ENCODE data around the gene PNRC2. TPM values are rescaled to one million over a fixed set of nuclear protein-coding genes. Genes with fewer than 3 reads are reported as not detected.
"Not testable (repeated sequence)": the region's sequence is repeated elsewhere in the genome, so short reads cannot be mapped to it uniquely, and the experiment has no call there.

PNRC2 gene
- total RNA-seq, 1 experiment from 2014 or later: 59.0 TPM

- H3K27me3 Mint-ChIP-seq (ENCODE audit: unreplicated experiment): no peaks in the 10 kb centered on the region
- TF ChIP-seq CTCF (IDR thresholded peaks at IDR 0.05; ENCODE audit: unreplicated experiment): no peak
- BruUV-seq (replicated peaks): no TSS peak
- no peaks in the 10 kb centered on the region for H3K9me3 Mint-ChIP-seq (ENCODE audit: low read depth, unreplicated experiment)
- H3K36me3 Mint-ChIP-seq (ENCODE audit: insufficient read depth, unreplicated experiment): peaks cover 35% of the 10 kb centered on the region
- peak; percentile 45 for DNase-seq
- intact Hi-C loops (cut with micrococcal nuclease; ENCODE audit: unreplicated experiment): no loop called here
- H3K4me1 Mint-ChIP-seq (ENCODE audit: low read depth, unreplicated experiment): peaks cover 26% of the 10 kb centered on the region
- peak overlapping the region; percentile 39 for H3K4me3 Mint-ChIP-seq (ENCODE audit: low read depth, unreplicated experiment)
- CTCF ChIA-PET: interaction anchor here (1.2 kb wide), 1 partner anchor 71 kb away, joined by 5 read pairs; no protein-coding TSS in a partner anchor
- no peak overlapping the region for H3K27ac Mint-ChIP-seq (ENCODE audit: unreplicated experiment)
These were observed 2.5 kb upstream of the PNRC2 start for GRCh38 chr1:23957096-23957495.

GRCh38 chr1:23958040-23958809 lies 1.4 kb upstream of the PNRC2 start:
- Mint-ChIP-seq H3K4me1 (ENCODE audit: low read depth, unreplicated experiment) (peaks cover 26% of the 10 kb centered on the region), H3K27ac (ENCODE audit: unreplicated experiment) (peak overlapping the region; percentile 98), H3K36me3 (ENCODE audit: insufficient read depth, unreplicated experiment) (peaks cover 35% of the 10 kb centered on the region), H3K4me3 (ENCODE audit: low read depth, unreplicated experiment) (peak overlapping the region; percentile 84)
- BruUV-seq (replicated peaks); intact Hi-C loops (cut with micrococcal nuclease; ENCODE audit: unreplicated experiment); DNase-seq; H3K27me3 Mint-ChIP-seq (ENCODE audit: unreplicated experiment); H3K9me3 Mint-ChIP-seq (ENCODE audit: low read depth, unreplicated experiment): not testable (repeated sequence)
- CTCF ChIA-PET: interaction anchor here (0.5 to 0.6 kb wide), 2 partner anchors 52 to 144 kb away, joined by 3 read pairs; no protein-coding TSS in a partner anchor

GRCh38 chr1:23958810-23959460 lies 693 bp upstream of the PNRC2 start:
- CTCF ChIA-PET: interaction anchor here (0.5 to 1.5 kb wide), 2 partner anchors 21 to 53 kb away, joined by 3 to 4 read pairs; partner anchors contain the start of gene SRSF10
- peaks cover 26% of the 10 kb centered on the region for H3K4me1 Mint-ChIP-seq (ENCODE audit: low read depth, unreplicated experiment)
- peak overlapping the region; percentile 98 for H3K27ac Mint-ChIP-seq (ENCODE audit: unreplicated experiment)

GRCh38 chr1:23960291-23961020 lies 828 bp downstream of the PNRC2 start:
- Mint-ChIP-seq H3K4me3 (ENCODE audit: low read depth, unreplicated experiment) (peak overlapping the region; percentile 84), H3K9me3 (ENCODE audit: low read depth, unreplicated experiment) (no peaks in the 10 kb centered on the region), H3K27ac (ENCODE audit: unreplicated experiment) (peak overlapping the region; percentile 98), H3K36me3 (ENCODE audit: insufficient read depth, unreplicated experiment) (peaks cover 47% of the 10 kb centered on the region), H3K27me3 (ENCODE audit: unreplicated experiment) (no peaks in the 10 kb centered on the region), H3K4me1 (ENCODE audit: low read depth, unreplicated experiment) (peaks cover 17% of the 10 kb centered on the region)
- CTCF ChIA-PET: interaction anchor here (1.5 kb wide), 1 partner anchor 20 kb away, joined by 4 read pairs; the partner anchor contains the start of gene SRSF10
- TSS peak; percentile 48 for BruUV-seq (replicated peaks)
- no peak for TF ChIP-seq CTCF (IDR thresholded peaks at IDR 0.05; ENCODE audit: unreplicated experiment)
- DNase-seq: no peak
- intact Hi-C loops (cut with micrococcal nuclease; ENCODE audit: unreplicated experiment): no loop called here

More at GRCh38 chr1:23958810-23959460, 693 bp upstream of the PNRC2 start:
- BruUV-seq (replicated peaks): TSS peak; percentile 55
- no peaks in the 10 kb centered on the region for H3K9me3 Mint-ChIP-seq (ENCODE audit: low read depth, unreplicated experiment)
- peaks cover 40% of the 10 kb centered on the region for H3K36me3 Mint-ChIP-seq (ENCODE audit: insufficient read depth, unreplicated experiment)
- H3K27me3 Mint-ChIP-seq (ENCODE audit: unreplicated experiment): no peaks in the 10 kb centered on the region
- TF ChIP-seq CTCF (IDR thresholded peaks at IDR 0.05; ENCODE audit: unreplicated experiment): no peak
- H3K4me3 Mint-ChIP-seq (ENCODE audit: low read depth, unreplicated experiment): peak overlapping the region; percentile 84
- intact Hi-C loops (cut with micrococcal nuclease; ENCODE audit: unreplicated experiment): no loop called here
- DNase-seq: peak; percentile 66
